GM23248 (cell line): Measurements from ENCODE around the gene NOS1.

ENCODE experiments used
- EZH2 ChIP-seq: fragments of 200-600 bp; sonication (generic); IDR thresholded peaks from 2 replicates; pipeline ENCODE4 v1.6.1; 2018; ENCODE audit warnings: antibody characterized with exemption, mild to moderate bottlenecking; ENCODE audit not compliant: insufficient read depth, poor library complexity, severe bottlenecking
- EZH2phosphoT487 ChIP-seq: fragments of 200-600 bp; sonication (generic); IDR thresholded peaks from 2 replicates; pipeline ENCODE4 v1.6.1; 2018; ENCODE audit warnings: antibody characterized with exemption, moderate library complexity, mild to moderate bottlenecking, low read depth; ENCODE audit not compliant: insufficient read depth

GRCh38 chr12:117356048-117356447, 5.4 kb downstream of the NOS1 start:
- no peak for TF ChIP-seq EZH2
- TF ChIP-seq EZH2phosphoT487: no peak
